ENCODE data around the gene GRB10.

GRCh38 chr7:50649259-50649885 is 133.3 kb downstream of the GRB10 start:
- no peak for TF ChIP-seq OSR1 (CRISPR knock-in tag; IDR thresholded peaks at IDR 0.05)
- TF ChIP-seq CREB5 (CRISPR knock-in tag; IDR thresholded peaks at IDR 0.05; ENCODE audit: low read depth), result no peak
- TF ChIP-seq PPARA (CRISPR knock-in tag; IDR thresholded peaks at IDR 0.05; ENCODE audit: borderline replicate concordance), result no peak
- no peak for TF ChIP-seq RARB (CRISPR knock-in tag; IDR thresholded peaks at IDR 0.05)
- no peak for TF ChIP-seq ARNTL (CRISPR knock-in tag; IDR thresholded peaks at IDR 0.05; ENCODE audit: borderline replicate concordance, low read depth)
- no peak for TF ChIP-seq ISL1 (CRISPR knock-in tag; IDR thresholded peaks at IDR 0.05)
- TF ChIP-seq ZNF8 (CRISPR knock-in tag; IDR thresholded peaks at IDR 0.05), result no peak
- TF ChIP-seq PATZ1 (CRISPR knock-in tag; IDR thresholded peaks at IDR 0.05; ENCODE audit: borderline replicate concordance), result no peak
- TF ChIP-seq ZC3H10 (CRISPR knock-in tag; IDR thresholded peaks at IDR 0.05), result no peak
- no peak for TF ChIP-seq ZFP30 (CRISPR knock-in tag; IDR thresholded peaks at IDR 0.05)
